BLaER1 (cell line): ENCODE results near the gene SLC12A8.
A peak's percentile ranks its signal among the peaks of the same experiment; 100 is the strongest.

ENCODE experiments used
- H3K27ac ChIP-seq: shearing (Covaris generic); formaldehyde crosslinking; 2 replicates; pipeline ENCODE4 v1.8.1; 2022
- H3K27me3 ChIP-seq: shearing (Covaris generic); formaldehyde crosslinking; 2 replicates; pipeline ENCODE4 v1.8.1; 2022
- H3K36me3 ChIP-seq: shearing (Covaris generic); formaldehyde crosslinking; 2 replicates; pipeline ENCODE4 v1.8.1; 2022
- H3K4me1 ChIP-seq: shearing (Covaris generic); formaldehyde crosslinking; 2 replicates; pipeline ENCODE4 v1.8.1; 2022
- H3K4me2 ChIP-seq: shearing (Covaris generic); formaldehyde crosslinking; 2 replicates; pipeline ENCODE4 v1.8.1; 2022
- H3K4me3 ChIP-seq: shearing (Covaris generic); formaldehyde crosslinking; 2 replicates; pipeline ENCODE4 v1.8.1; 2022
- H3K9ac ChIP-seq: shearing (Covaris generic); formaldehyde crosslinking; 2 replicates; pipeline ENCODE4 v1.8.1; 2022
- H3K9me3 ChIP-seq: shearing (Covaris generic); formaldehyde crosslinking; 2 replicates; pipeline ENCODE4 v1.8.1; 2022
- H4K20me1 ChIP-seq: shearing (Covaris generic); formaldehyde crosslinking; 2 replicates; pipeline ENCODE4 v1.8.1; 2022
- Cebpa-rat ChIP-seq: shearing (Covaris generic); IDR thresholded peaks from 2 replicates; pipeline ENCODE4 v1.8.1; 2022

The SLC12A8 gene

GRCh38 chr3:125078951-125079674 is 133.4 kb downstream of the SLC12A8 start:
- H4K20me1 ChIP-seq = no peaks in the 10 kb centered on the region
- no peak for TF ChIP-seq Cebpa-rat

GRCh38 chr3:125077864-125078263 is 134.7 kb downstream of the SLC12A8 start:
- Histone ChIP-seq H3K9me3 (no peaks in the 10 kb centered on the region), H3K4me1 (peaks cover 61% of the 10 kb centered on the region), H3K4me2 (peak overlapping the region; percentile 48), H3K27ac (no peak overlapping the region), H3K9ac (no peak overlapping the region), H3K27me3 (no peaks in the 10 kb centered on the region), H3K36me3 (no peaks in the 10 kb centered on the region), H4K20me1 (no peaks in the 10 kb centered on the region), H3K4me3 (no peak overlapping the region)
- no peak for TF ChIP-seq Cebpa-rat

More at GRCh38 chr3:125078951-125079674, 133.4 kb downstream of the SLC12A8 start:
- no peak overlapping the region for H3K4me2 ChIP-seq
- no peaks in the 10 kb centered on the region for H3K9me3 ChIP-seq
- H3K27ac ChIP-seq = no peak overlapping the region
- no peaks in the 10 kb centered on the region for H3K27me3 ChIP-seq
- H3K36me3 ChIP-seq = no peaks in the 10 kb centered on the region
- no peak overlapping the region for H3K4me3 ChIP-seq
- peaks cover 49% of the 10 kb centered on the region for H3K4me1 ChIP-seq
- no peak overlapping the region for H3K9ac ChIP-seq

GRCh38 chr3:125076464-125076863 is 136.1 kb downstream of the SLC12A8 start:
- Histone ChIP-seq H3K27me3 (no peaks in the 10 kb centered on the region), H3K4me1 (peaks cover 72% of the 10 kb centered on the region), H3K9ac (no peak overlapping the region), H4K20me1 (no peaks in the 10 kb centered on the region), H3K4me3 (no peak overlapping the region), H3K4me2 (peak overlapping the region; percentile 69; the same call in 1 of the 2 replicates), H3K27ac (no peak overlapping the region), H3K36me3 (no peaks in the 10 kb centered on the region), H3K9me3 (no peaks in the 10 kb centered on the region)
- TF ChIP-seq Cebpa-rat = no peak

DNA sequence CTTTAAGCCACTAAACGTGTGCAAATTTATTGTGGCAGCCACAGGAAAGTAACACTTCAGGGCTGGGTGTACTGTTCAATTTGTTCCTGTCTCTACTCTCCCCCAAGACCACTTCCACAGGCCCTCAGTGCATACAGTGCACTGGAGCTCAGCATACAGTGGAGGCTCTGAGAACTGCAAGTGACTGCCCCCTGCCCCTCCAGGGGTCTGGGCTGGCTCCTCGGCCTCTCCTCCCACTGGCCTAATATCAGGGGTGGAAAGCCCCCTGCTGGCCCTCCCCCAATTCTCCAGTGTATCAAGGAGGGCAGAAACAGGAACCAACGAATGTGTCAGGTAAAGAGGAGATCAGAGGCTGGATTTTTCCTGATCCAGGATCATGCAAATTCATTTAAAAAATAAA is 136.8 kb downstream of the SLC12A8 start:
- H4K20me1 ChIP-seq = no peaks in the 10 kb centered on the region
- H3K9ac ChIP-seq = no peak overlapping the region
- no peak overlapping the region for H3K27ac ChIP-seq
- H3K4me3 ChIP-seq = no peak overlapping the region
- no peaks in the 10 kb centered on the region for H3K36me3 ChIP-seq
- peaks cover 72% of the 10 kb centered on the region for H3K4me1 ChIP-seq
- no peaks in the 10 kb centered on the region for H3K27me3 ChIP-seq
- TF ChIP-seq Cebpa-rat = no peak
- no peaks in the 10 kb centered on the region for H3K9me3 ChIP-seq
- peak overlapping the region; percentile 69 for H3K4me2 ChIP-seq

GRCh38 chr3:125073390-125073905 is 139.1 kb downstream of the SLC12A8 start:
- Histone ChIP-seq H3K9me3 (no peaks in the 10 kb centered on the region), H3K36me3 (no peaks in the 10 kb centered on the region), H3K27ac (0 out of 2 replicates have a peak overlapping the region, but pooled peaks have one; percentile 37), H4K20me1 (no peaks in the 10 kb centered on the region), H3K4me1 (peaks cover 81% of the 10 kb centered on the region), H3K4me2 (peak overlapping the region; percentile 69), H3K4me3 (no peak overlapping the region), H3K27me3 (no peaks in the 10 kb centered on the region), H3K9ac (no peak overlapping the region)
- no peak for TF ChIP-seq Cebpa-rat

- peak overlapping the region; percentile 69 for H3K4me2 ChIP-seq
Measured at GRCh38 chr3:125072749-125073389, 139.7 kb downstream of the SLC12A8 start.

DNA sequence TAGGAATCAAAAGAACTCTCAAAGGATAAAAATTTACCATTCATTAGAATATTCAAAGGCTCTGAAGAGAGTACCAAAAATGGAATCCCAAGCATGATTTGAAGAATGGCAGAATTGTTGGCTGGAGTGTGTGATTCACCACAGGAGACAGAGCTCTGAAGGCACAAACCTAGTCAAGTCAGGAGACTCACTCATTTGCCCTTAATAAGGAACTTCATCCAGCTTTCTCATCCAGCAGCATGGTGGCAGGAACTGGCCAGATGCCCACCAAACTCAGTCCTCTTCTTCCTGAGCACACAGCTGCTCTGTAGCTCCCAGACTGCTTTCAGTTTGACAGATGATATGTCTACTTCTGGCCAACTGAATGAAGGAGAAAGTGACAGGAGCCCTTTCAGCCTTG is 140.2 kb downstream of the SLC12A8 start:
- Histone ChIP-seq H3K9ac (no peak overlapping the region), H3K4me2 (peak overlapping the region; percentile 69), H3K27me3 (no peaks in the 10 kb centered on the region), H4K20me1 (no peaks in the 10 kb centered on the region), H3K4me3 (no peak overlapping the region), H3K9me3 (no peaks in the 10 kb centered on the region), H3K4me1 (peaks cover 72% of the 10 kb centered on the region), H3K36me3 (no peaks in the 10 kb centered on the region), H3K27ac (no peak overlapping the region)
- TF ChIP-seq Cebpa-rat = no peak

More at GRCh38 chr3:125072749-125073389, 139.7 kb downstream of the SLC12A8 start:
- H4K20me1 ChIP-seq = no peaks in the 10 kb centered on the region
- no peaks in the 10 kb centered on the region for H3K9me3 ChIP-seq
- no peak overlapping the region for H3K9ac ChIP-seq
- no peaks in the 10 kb centered on the region for H3K36me3 ChIP-seq
- H3K27ac ChIP-seq = 0 out of 2 replicates have a peak overlapping the region, but pooled peaks have one; percentile 37
- no peak for TF ChIP-seq Cebpa-rat
- no peak overlapping the region for H3K4me3 ChIP-seq
- peaks cover 78% of the 10 kb centered on the region for H3K4me1 ChIP-seq
- H3K27me3 ChIP-seq = no peaks in the 10 kb centered on the region

GRCh38 chr3:125069968-125070745 is 142.4 kb downstream of the SLC12A8 start:
- Histone ChIP-seq H3K4me3 (no peak overlapping the region), H3K36me3 (no peaks in the 10 kb centered on the region), H4K20me1 (no peaks in the 10 kb centered on the region), H3K27ac (no peak overlapping the region), H3K9me3 (no peaks in the 10 kb centered on the region), H3K27me3 (no peaks in the 10 kb centered on the region), H3K9ac (no peak overlapping the region), H3K4me1 (peaks cover 51% of the 10 kb centered on the region), H3K4me2 (peak overlapping the region; percentile 69)
- TF ChIP-seq Cebpa-rat = no peak

- H3K4me2 ChIP-seq = peak overlapping the region; percentile 69
- H3K4me1 ChIP-seq = peaks cover 44% of the 10 kb centered on the region
- H3K27ac ChIP-seq = no peak overlapping the region
- H3K9ac ChIP-seq = no peak overlapping the region
- H4K20me1 ChIP-seq = no peaks in the 10 kb centered on the region
- TF ChIP-seq Cebpa-rat = no peak
- H3K4me3 ChIP-seq = no peak overlapping the region
- H3K36me3 ChIP-seq = no peaks in the 10 kb centered on the region
- no peaks in the 10 kb centered on the region for H3K27me3 ChIP-seq
- no peaks in the 10 kb centered on the region for H3K9me3 ChIP-seq
Measured at GRCh38 chr3:125069452-125069851, 143.1 kb downstream of the SLC12A8 start.
